Esophagus squamous epithelium (tissue), 4 donors: ENCODE data around the gene MGAT1.

ENCODE experiments used
- CTCF ChIP-seq, 6 experiments: fragments of 450-650 bp in 4 of 6; fragments of 200-600 bp in 2 of 6; sonication (generic) in 2 of 6; IDR thresholded peaks; one replicate each; pipeline ENCODE4 v1.5.1; 2016 to 2019; ENCODE audit warnings: antibody characterized with exemption in 6 of 6, mild to moderate bottlenecking in 4 of 6, moderate library complexity in 4 of 6
- POLR2A ChIP-seq, 4 donors: fragments of 450-650 bp; IDR thresholded peaks; one replicate each; pipeline ENCODE4 v1.6.1; 2017; ENCODE audit warnings: antibody characterized with exemption in 4 of 4, mild to moderate bottlenecking in 4 of 4, moderate library complexity in 3 of 4

DNA sequence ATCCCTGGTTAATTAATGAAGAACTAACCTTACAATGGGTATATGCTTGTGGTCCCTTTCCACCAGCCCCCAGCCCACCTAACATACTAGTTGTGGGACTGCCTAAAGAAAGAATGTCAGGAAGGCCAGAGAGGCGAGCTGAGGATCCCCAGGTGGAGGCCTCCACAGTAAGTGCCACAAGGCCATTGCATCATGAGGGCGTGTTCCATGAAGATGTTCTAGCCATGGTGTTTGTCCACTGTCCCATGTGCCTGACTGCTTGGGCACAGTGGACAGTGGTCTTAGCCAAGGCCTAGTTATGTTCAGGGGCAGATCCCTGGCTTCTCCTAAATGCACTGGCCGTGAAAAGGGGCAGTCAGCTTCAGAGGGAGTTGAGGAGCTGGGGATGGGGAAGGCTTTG is 37.3 kb upstream of the MGAT1 start:
- TF ChIP-seq CTCF (IDR thresholded peaks at IDR 0.05) (no peak), POLR2A (IDR thresholded peaks at IDR 0.05) (no peak)
